IMR-90 (cell line): ENCODE results near the gene DOK6.

Source experiments
- CHD1 ChIP-seq: IDR thresholded peaks from 2 replicates; pipeline ENCODE4 v1.6.1; 2012; ENCODE audit warnings: low read depth, low read length, improper control_type of control experiment
- CTCF ChIP-seq: conservative IDR thresholded peaks from 2 replicates; pipeline ENCODE4 v1.5.1; 2012; ENCODE audit warnings: mild to moderate bottlenecking, low read depth, low read length, improper control_type of control experiment
- ELK1 ChIP-seq: fragments of 150-350 bp; IDR thresholded peaks from 2 replicates; pipeline ENCODE4 v1.6.1; 2016; ENCODE audit warnings: low read depth, mild to moderate bottlenecking, low read length, moderate library complexity, borderline replicate concordance
- FOS ChIP-seq: fragments of 150-350 bp; IDR thresholded peaks from 2 replicates; pipeline ENCODE4 v1.6.1; 2016; ENCODE audit warnings: low read depth, low read length
- MAFK ChIP-seq: IDR thresholded peaks from 2 replicates; pipeline ENCODE4 v1.6.1; 2012; ENCODE audit warnings: low read depth, low read length, improper control_type of control experiment
- MAZ ChIP-seq: IDR thresholded peaks from 2 replicates; pipeline ENCODE4 v1.6.1; 2012; ENCODE audit warnings: low read depth, mild to moderate bottlenecking, low read length, improper control_type of control experiment, moderate library complexity, borderline replicate concordance
- POLR2A ChIP-seq: IDR thresholded peaks from 2 replicates; pipeline ENCODE4 v1.6.1; 2012; ENCODE audit warnings: mild to moderate bottlenecking, low read depth, low read length
- RAD21 ChIP-seq: IDR thresholded peaks from 2 replicates; pipeline ENCODE4 v1.6.1; 2012; ENCODE audit warnings: low read length, improper control_type of control experiment
- RCOR1 ChIP-seq: IDR thresholded peaks from 2 replicates; pipeline ENCODE4 v1.6.1; 2012; ENCODE audit warnings: mild to moderate bottlenecking, low read length, improper control_type of control experiment; ENCODE audit not compliant: insufficient replicate concordance
- RFX5 ChIP-seq: IDR thresholded peaks from 2 replicates; pipeline ENCODE4 v1.8.0; 2012; ENCODE audit warnings: low read depth, mild to moderate bottlenecking, low read length, moderate library complexity
- SMC3 ChIP-seq: fragments of 150-350 bp; IDR thresholded peaks from 2 replicates; pipeline ENCODE4 v1.6.1; 2016; ENCODE audit warnings: low read depth, mild to moderate bottlenecking, antibody characterized with exemption, low read length, moderate library complexity
- USF2 ChIP-seq: fragments of 150-350 bp; IDR thresholded peaks from 2 replicates; pipeline ENCODE4 v1.6.1; 2017; ENCODE audit warnings: mild to moderate bottlenecking, antibody characterized with exemption, low read length, low read depth

- peak; percentile 54 for TF ChIP-seq CTCF
- no peak for TF ChIP-seq ELK1
- TF ChIP-seq POLR2A: no peak
- no peak for TF ChIP-seq USF2
- no peak for TF ChIP-seq RCOR1
- peak; percentile 30; the same call in 1 of the 2 replicates for TF ChIP-seq SMC3
- peak; percentile 34; the same call in 1 of the 2 replicates for TF ChIP-seq FOS
- no peak for TF ChIP-seq RFX5
- TF ChIP-seq MAZ: no peak
- no peak for TF ChIP-seq MAFK
- TF ChIP-seq CHD1: no peak
- TF ChIP-seq RAD21: peak; percentile 51
These were observed 84.2 kb downstream of the DOK6 start for GRCh38 chr18:69484699-69485396.
